Measurements from ENCODE around the gene MTARC1. TPM values are rescaled to one million over a fixed set of nuclear protein-coding genes. Genes with fewer than 3 reads are reported as not detected.

MTARC1 gene
- total RNA-seq, 2 donors from 2014 or later, result 53.1 to 75.4 TPM

- 90 to 93% methylated on average over 2 to 4 of the region's 4 CpGs for WGBS, 2 experiments (ENCODE audit: insufficient coverage in 1 of 2, insufficient read length in 1 of 2)
- peaks cover 7% of the 10 kb centered on the region for H3K36me3 Mint-ChIP-seq (ENCODE audit: low read depth)
- H3K27me3 ChIP-seq (ENCODE audit: control insufficient read depth, insufficient read depth, low read length, poor library complexity, severe bottlenecking), result no peaks in the 10 kb centered on the region
- H3K4me3 ChIP-seq (ENCODE audit: low read length), result no peak overlapping the region
- TF ChIP-seq, protein P1, sequence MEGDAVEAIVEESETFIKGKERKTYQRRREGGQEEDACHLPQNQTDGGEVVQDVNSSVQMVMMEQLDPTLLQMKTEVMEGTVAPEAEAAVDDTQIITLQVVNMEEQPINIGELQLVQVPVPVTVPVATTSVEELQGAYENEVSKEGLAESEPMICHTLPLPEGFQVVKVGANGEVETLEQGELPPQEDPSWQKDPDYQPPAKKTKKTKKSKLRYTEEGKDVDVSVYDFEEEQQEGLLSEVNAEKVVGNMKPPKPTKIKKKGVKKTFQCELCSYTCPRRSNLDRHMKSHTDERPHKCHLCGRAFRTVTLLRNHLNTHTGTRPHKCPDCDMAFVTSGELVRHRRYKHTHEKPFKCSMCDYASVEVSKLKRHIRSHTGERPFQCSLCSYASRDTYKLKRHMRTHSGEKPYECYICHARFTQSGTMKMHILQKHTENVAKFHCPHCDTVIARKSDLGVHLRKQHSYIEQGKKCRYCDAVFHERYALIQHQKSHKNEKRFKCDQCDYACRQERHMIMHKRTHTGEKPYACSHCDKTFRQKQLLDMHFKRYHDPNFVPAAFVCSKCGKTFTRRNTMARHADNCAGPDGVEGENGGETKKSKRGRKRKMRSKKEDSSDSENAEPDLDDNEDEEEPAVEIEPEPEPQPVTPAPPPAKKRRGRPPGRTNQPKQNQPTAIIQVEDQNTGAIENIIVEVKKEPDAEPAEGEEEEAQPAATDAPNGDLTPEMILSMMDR (conservative IDR thresholded peaks at IDR 0.05), result no peak
- no peak overlapping the region for H3K4me3 Mint-ChIP-seq
- peaks cover under 1% of the 10 kb centered on the region for H3K27me3 Mint-ChIP-seq (ENCODE audit: insufficient read depth)
- H3K27ac Mint-ChIP-seq, result no peak overlapping the region
- no peak overlapping the region for H3K9ac ChIP-seq (ENCODE audit: extremely low read depth, low read length, poor library complexity, severe bottlenecking)
- no peak overlapping the region for H3K27ac ChIP-seq (ENCODE audit: low read depth, low read length)
- DNase-seq, result no peak
- peaks cover 20% of the 10 kb centered on the region for H3K4me1 Mint-ChIP-seq
- H3K4me1 ChIP-seq (ENCODE audit: control insufficient read depth, insufficient read depth, low read length), result no peaks in the 10 kb centered on the region
- H3K9me3 ChIP-seq (ENCODE audit: control insufficient read depth, low read length), result no peaks in the 10 kb centered on the region
- no peaks in the 10 kb centered on the region for H3K9me3 Mint-ChIP-seq
- H3K36me3 ChIP-seq (ENCODE audit: control insufficient read depth, insufficient read depth, low read length), result no peaks in the 10 kb centered on the region
Measured at GRCh38 chr1:220828950-220829586, 42.4 kb downstream of the MTARC1 start.

DNA sequence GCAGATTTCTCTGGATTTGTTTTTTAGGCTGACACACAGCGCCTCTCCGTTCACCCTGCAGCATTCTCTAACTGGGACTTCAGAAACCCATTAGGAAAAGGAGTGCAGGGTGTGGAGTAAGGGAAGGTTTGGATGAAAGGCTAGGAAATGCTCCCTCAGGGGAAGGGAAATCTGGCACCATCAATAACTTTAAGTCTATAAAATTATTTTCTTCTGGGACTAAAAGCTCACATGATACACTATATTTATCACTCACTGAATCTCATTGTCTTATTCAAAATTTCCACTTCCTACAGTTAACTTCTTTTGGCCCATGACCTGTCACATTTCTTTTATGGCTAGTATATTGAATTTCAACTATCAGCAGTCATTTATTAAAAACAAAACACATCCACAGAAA is 46.7 kb downstream of the MTARC1 start:
- no peaks in the 10 kb centered on the region for H3K9me3 ChIP-seq (ENCODE audit: control insufficient read depth, low read length)
- H3K4me3 ChIP-seq (ENCODE audit: low read length), result no peak overlapping the region
- Mint-ChIP-seq H3K4me3 (no peak overlapping the region), H3K27me3 (ENCODE audit: insufficient read depth) (no peaks in the 10 kb centered on the region), H3K27ac (no peak overlapping the region), H3K9me3 (no peaks in the 10 kb centered on the region), H3K36me3 (ENCODE audit: low read depth) (peaks cover 7% of the 10 kb centered on the region), H3K4me1 (no peaks in the 10 kb centered on the region)
- no peak overlapping the region for H3K27ac ChIP-seq (ENCODE audit: low read depth, low read length)
- 94% methylated on average over 2 of the region's 2 CpGs; no CpG with 5 or more reads in 1 of the 2 experiments for WGBS, 2 experiments (ENCODE audit: insufficient coverage in 1 of 2, insufficient read length in 1 of 2)
- H3K27me3 ChIP-seq (ENCODE audit: control insufficient read depth, insufficient read depth, low read length, poor library complexity, severe bottlenecking), result no peaks in the 10 kb centered on the region
- no peaks in the 10 kb centered on the region for H3K4me1 ChIP-seq (ENCODE audit: control insufficient read depth, insufficient read depth, low read length)
- no peaks in the 10 kb centered on the region for H3K36me3 ChIP-seq (ENCODE audit: control insufficient read depth, insufficient read depth, low read length)
- H3K9ac ChIP-seq (ENCODE audit: extremely low read depth, low read length, poor library complexity, severe bottlenecking), result no peak overlapping the region
- TF ChIP-seq, protein P1 (conservative IDR thresholded peaks at IDR 0.05), result no peak
- DNase-seq, result no peak

DNA sequence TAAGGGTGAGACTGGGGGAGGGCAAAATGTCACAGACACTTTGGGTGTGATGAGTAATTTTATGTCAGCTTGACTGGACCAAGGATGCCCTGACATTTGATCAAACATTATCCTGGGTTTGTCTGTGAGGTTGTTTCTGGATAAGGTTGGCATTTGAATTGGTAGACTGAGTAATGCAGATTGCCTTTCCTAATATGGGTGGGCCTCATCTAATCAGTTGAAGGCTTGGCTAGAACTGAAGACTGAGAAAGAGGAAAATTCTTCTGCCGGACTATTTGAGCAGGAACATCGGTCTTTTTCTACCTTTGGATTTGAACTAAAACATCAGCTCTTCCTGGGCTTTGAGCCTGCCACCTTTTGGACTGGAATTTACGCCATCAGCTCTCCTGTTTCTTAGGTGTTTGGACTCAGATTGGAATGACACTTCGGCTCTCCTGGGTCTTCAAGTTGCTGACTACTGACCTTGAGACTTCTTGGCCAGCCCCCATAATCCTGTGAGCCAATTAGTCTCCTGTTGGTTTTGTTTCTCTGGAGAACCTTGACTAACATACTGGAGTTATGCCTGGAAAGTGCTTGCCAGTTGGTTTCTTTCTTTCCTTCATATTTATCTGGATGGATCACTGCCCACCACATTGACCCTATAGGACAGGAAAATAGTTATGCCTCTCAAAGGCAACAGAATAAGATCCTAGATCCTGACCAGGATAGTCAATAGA is 47.6 kb downstream of the MTARC1 start:
- H3K9me3 ChIP-seq (ENCODE audit: control insufficient read depth, low read length), result no peaks in the 10 kb centered on the region
- 89 to 100% methylated on average over 2 to 4 of the region's 4 CpGs for WGBS, 2 experiments (ENCODE audit: insufficient coverage in 1 of 2, insufficient read length in 1 of 2)
- peaks cover under 1% of the 10 kb centered on the region for H3K4me1 Mint-ChIP-seq
- H3K27ac Mint-ChIP-seq, result no peak overlapping the region
- no peaks in the 10 kb centered on the region for H3K4me1 ChIP-seq (ENCODE audit: control insufficient read depth, insufficient read depth, low read length)
- no peak overlapping the region for H3K9ac ChIP-seq (ENCODE audit: extremely low read depth, low read length, poor library complexity, severe bottlenecking)
- H3K9me3 Mint-ChIP-seq, result no peaks in the 10 kb centered on the region
- H3K36me3 ChIP-seq (ENCODE audit: control insufficient read depth, insufficient read depth, low read length), result no peaks in the 10 kb centered on the region
- H3K36me3 Mint-ChIP-seq (ENCODE audit: low read depth), result peaks cover 7% of the 10 kb centered on the region
- H3K27me3 ChIP-seq (ENCODE audit: control insufficient read depth, insufficient read depth, low read length, poor library complexity, severe bottlenecking), result no peaks in the 10 kb centered on the region
- no peaks in the 10 kb centered on the region for H3K27me3 Mint-ChIP-seq (ENCODE audit: insufficient read depth)
- H3K4me3 Mint-ChIP-seq, result no peak overlapping the region
- no peak for DNase-seq
- TF ChIP-seq, protein P1 (conservative IDR thresholded peaks at IDR 0.05), result no peak
- no peak overlapping the region for H3K27ac ChIP-seq (ENCODE audit: low read depth, low read length)
- H3K4me3 ChIP-seq (ENCODE audit: low read length), result no peak overlapping the region

Other genes with a start within 250 kb of the MTARC1 start
- gene C1orf115, start 96.5 kb upstream of the MTARC1 start, total RNA-seq, result 10 to 100 TPM in 1 of 2 donors, 1 to 10 TPM in 1; 7.5 to 11.5 TPM
- gene MTARC2, start 38.6 kb upstream of the MTARC1 start, total RNA-seq, result 10 to 100 TPM; 12.3 to 14.5 TPM
- gene HLX, start 92.5 kb downstream of the MTARC1 start, total RNA-seq, result 1 to 10 TPM; 2.9 to 5.0 TPM